HepG2 (cell line): ENCODE data around the gene EDC3. TPM values are rescaled to one million over a fixed set of nuclear protein-coding genes. Genes with fewer than 3 reads are reported as not detected.
A peak's percentile ranks its signal among the peaks of the same experiment; 100 is the strongest.

Experiments used
- KDM2A ChIP-seq: sonication (generic); formaldehyde crosslinking; IDR thresholded peaks from 2 replicates; pipeline ENCODE4 v1.4.0; 2020; ENCODE audit warnings: low read depth, missing genetic modification reagents, borderline replicate concordance
- NRL ChIP-seq: sonication (generic); formaldehyde crosslinking; IDR thresholded peaks from 2 replicates; pipeline ENCODE4 v1.5.0; 2020; ENCODE audit warnings: missing genetic modification reagents, mild to moderate bottlenecking, moderate library complexity, borderline replicate concordance
- RCOR2 ChIP-seq: IDR thresholded peaks from 2 replicates; pipeline ENCODE4 v1.6.1; 2016; ENCODE audit warnings: missing biosample characterization, missing genetic modification reagents
- SAFB2 ChIP-seq: sonication (generic); formaldehyde crosslinking; IDR thresholded peaks from 2 replicates; pipeline ENCODE4 v1.5.1; 2020; ENCODE audit warnings: missing genetic modification reagents, low read depth, mild to moderate bottlenecking, borderline replicate concordance
- SALL2 ChIP-seq: sonication (generic); formaldehyde crosslinking; IDR thresholded peaks from 2 replicates; pipeline ENCODE4 v1.8.1; 2023; ENCODE audit warnings: mild to moderate bottlenecking, missing genetic modification reagents, inconsistent platforms
- SYNCRIP ChIP-seq: fragments of 200-400 bp; formaldehyde crosslinking; IDR thresholded peaks from 2 replicates; pipeline ENCODE4 v1.6.1; 2018; ENCODE audit warnings: mild to moderate bottlenecking, low read depth, low read length; ENCODE audit not compliant: insufficient read depth
- ZNF124 ChIP-seq: sonication (generic); formaldehyde crosslinking; IDR thresholded peaks from 2 replicates; pipeline ENCODE4 v1.4.0; 2020; ENCODE audit warnings: missing genetic modification reagents
- ZNF746 ChIP-seq: sonication (generic); formaldehyde crosslinking; IDR thresholded peaks from 2 replicates; pipeline ENCODE4 v1.8.0; 2022; ENCODE audit warnings: mild to moderate bottlenecking, missing genetic modification reagents
- polyA plus RNA-seq, 8 experiments: library from polyadenylated mRNA; depleted of rRNA in 3 of 8; stranded (reverse) in 7 of 8; unstranded in 1 of 8; fragments of >200 nt; fragmentation: Illumina TruSeq in 4 of 8; extraction: Trizol in 4 of 8; gene quantifications; 2 replicates each; pipeline versions ENCODE4 v1.2.1 to v1.2.3, GENCODE V29; 2011 to 2016; ENCODE audit warnings: low read depth in 4 of 8, missing spikeins in 1 of 8, mixed read lengths in 1 of 8; ENCODE audit not compliant: insufficient read depth in 1 of 8
- total RNA-seq, 5 experiments: library from RNA; depleted of rRNA; stranded (reverse); fragments of >200 nt; fragmentation: Illumina TruSeq; extraction: Trizol; gene quantifications; 2 replicates each; pipeline ENCODE4 v1.2.3, GENCODE V29; 2016; ENCODE audit warnings: low read depth in 1 of 5
- TF ChIP-seq, protein P1 (sequence below): sonication (generic); formaldehyde crosslinking; IDR thresholded peaks from 2 replicates; pipeline ENCODE4 v1.4.0; 2020; ENCODE audit warnings: missing genetic modification reagents
- TF ChIP-seq, protein P2 (sequence below): sonication (generic); formaldehyde crosslinking; IDR thresholded peaks from 2 replicates; pipeline ENCODE4 v1.4.0; 2020; ENCODE audit warnings: missing genetic modification reagents, borderline replicate concordance
- TF ChIP-seq, protein P3 (sequence below): sonication (generic); formaldehyde crosslinking; IDR thresholded peaks from 2 replicates; pipeline ENCODE4 v1.9.0; 2021; ENCODE audit warnings: missing genetic modification reagents, borderline replicate concordance
- TF ChIP-seq, protein P4 (sequence below): sonication (generic); formaldehyde crosslinking; IDR thresholded peaks from 2 replicates; pipeline ENCODE4 v1.5.1; 2020; ENCODE audit warnings: mild to moderate bottlenecking, missing genetic modification reagents, borderline replicate concordance
- TF ChIP-seq, protein P5 (sequence below): sonication (generic); formaldehyde crosslinking; IDR thresholded peaks from 2 replicates; pipeline ENCODE4 v1.5.1; 2020; ENCODE audit warnings: missing genetic modification reagents, mild to moderate bottlenecking, borderline replicate concordance

EDC3 gene
- total and polyA plus RNA-seq, 2 of the 13 experiments (the other 11 are each of a cell fraction or from before 2014, with no cell fraction given): 17.4 to 32.0 TPM

DNA sequence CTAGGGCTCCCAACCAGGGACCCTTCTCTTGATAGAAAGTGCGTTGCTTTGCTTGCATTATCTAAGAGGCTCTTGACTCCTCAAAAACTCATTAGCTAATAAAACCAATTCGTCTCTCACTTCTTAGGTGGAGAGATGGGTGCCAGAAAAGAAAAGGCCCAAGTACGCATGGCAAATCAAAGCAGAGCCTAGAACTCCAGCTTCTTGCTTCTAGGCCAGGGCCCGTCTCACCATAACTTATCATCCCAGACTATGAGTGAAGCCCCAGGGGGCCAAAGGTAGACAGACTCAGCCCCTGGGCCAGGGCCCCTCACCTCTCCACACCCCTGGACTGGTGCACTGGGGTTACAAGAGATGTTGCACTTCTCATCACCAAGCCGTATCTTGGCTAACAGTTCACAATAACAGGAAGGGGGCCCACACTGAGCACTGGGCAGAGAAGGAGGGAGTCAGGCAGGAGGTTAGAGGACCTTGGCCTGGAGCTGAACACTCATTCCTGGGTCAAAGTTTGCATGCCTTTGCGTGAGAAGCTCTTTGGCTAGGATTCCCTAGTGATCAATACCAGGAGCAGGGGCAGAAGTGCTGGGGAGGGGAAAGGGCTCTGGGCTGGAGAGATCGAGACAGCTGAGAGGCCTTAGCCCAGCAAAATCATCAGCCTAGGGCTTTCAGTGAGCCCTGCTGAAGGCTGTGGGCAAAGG lies 34.9 kb upstream of the EDC3 start (continued):
- TF ChIP-seq, protein P1, sequence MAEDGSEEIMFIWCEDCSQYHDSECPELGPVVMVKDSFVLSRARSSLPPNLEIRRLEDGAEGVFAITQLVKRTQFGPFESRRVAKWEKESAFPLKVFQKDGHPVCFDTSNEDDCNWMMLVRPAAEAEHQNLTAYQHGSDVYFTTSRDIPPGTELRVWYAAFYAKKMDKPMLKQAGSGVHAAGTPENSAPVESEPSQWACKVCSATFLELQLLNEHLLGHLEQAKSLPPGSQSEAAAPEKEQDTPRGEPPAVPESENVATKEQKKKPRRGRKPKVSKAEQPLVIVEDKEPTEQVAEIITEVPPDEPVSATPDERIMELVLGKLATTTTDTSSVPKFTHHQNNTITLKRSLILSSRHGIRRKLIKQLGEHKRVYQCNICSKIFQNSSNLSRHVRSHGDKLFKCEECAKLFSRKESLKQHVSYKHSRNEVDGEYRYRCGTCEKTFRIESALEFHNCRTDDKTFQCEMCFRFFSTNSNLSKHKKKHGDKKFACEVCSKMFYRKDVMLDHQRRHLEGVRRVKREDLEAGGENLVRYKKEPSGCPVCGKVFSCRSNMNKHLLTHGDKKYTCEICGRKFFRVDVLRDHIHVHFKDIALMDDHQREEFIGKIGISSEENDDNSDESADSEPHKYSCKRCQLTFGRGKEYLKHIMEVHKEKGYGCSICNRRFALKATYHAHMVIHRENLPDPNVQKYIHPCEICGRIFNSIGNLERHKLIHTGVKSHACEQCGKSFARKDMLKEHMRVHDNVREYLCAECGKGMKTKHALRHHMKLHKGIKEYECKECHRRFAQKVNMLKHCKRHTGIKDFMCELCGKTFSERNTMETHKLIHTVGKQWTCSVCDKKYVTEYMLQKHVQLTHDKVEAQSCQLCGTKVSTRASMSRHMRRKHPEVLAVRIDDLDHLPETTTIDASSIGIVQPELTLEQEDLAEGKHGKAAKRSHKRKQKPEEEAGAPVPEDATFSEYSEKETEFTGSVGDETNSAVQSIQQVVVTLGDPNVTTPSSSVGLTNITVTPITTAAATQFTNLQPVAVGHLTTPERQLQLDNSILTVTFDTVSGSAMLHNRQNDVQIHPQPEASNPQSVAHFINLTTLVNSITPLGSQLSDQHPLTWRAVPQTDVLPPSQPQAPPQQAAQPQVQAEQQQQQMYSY (CRISPR knock-in tag): peak; percentile 38; the same call in 1 of the 2 replicates
- TF ChIP-seq NRL (CRISPR knock-in tag): no peak; the same call in 1 of the 2 replicates
- no peak for TF ChIP-seq SAFB2 (CRISPR knock-in tag)
- no peak for TF ChIP-seq SYNCRIP
- TF ChIP-seq, protein P2, sequence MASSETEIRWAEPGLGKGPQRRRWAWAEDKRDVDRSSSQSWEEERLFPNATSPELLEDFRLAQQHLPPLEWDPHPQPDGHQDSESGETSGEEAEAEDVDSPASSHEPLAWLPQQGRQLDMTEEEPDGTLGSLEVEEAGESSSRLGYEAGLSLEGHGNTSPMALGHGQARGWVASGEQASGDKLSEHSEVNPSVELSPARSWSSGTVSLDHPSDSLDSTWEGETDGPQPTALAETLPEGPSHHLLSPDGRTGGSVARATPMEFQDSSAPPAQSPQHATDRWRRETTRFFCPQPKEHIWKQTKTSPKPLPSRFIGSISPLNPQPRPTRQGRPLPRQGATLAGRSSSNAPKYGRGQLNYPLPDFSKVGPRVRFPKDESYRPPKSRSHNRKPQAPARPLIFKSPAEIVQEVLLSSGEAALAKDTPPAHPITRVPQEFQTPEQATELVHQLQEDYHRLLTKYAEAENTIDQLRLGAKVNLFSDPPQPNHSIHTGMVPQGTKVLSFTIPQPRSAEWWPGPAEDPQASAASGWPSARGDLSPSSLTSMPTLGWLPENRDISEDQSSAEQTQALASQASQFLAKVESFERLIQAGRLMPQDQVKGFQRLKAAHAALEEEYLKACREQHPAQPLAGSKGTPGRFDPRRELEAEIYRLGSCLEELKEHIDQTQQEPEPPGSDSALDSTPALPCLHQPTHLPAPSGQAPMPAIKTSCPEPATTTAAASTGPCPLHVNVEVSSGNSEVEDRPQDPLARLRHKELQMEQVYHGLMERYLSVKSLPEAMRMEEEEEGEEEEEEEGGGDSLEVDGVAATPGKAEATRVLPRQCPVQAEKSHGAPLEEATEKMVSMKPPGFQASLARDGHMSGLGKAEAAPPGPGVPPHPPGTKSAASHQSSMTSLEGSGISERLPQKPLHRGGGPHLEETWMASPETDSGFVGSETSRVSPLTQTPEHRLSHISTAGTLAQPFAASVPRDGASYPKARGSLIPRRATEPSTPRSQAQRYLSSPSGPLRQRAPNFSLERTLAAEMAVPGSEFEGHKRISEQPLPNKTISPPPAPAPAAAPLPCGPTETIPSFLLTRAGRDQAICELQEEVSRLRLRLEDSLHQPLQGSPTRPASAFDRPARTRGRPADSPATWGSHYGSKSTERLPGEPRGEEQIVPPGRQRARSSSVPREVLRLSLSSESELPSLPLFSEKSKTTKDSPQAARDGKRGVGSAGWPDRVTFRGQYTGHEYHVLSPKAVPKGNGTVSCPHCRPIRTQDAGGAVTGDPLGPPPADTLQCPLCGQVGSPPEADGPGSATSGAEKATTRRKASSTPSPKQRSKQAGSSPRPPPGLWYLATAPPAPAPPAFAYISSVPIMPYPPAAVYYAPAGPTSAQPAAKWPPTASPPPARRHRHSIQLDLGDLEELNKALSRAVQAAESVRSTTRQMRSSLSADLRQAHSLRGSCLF: no peak
- TF ChIP-seq KDM2A (CRISPR knock-in tag): peak; percentile 45; the same call in 1 of the 2 replicates
- TF ChIP-seq, protein P3, sequence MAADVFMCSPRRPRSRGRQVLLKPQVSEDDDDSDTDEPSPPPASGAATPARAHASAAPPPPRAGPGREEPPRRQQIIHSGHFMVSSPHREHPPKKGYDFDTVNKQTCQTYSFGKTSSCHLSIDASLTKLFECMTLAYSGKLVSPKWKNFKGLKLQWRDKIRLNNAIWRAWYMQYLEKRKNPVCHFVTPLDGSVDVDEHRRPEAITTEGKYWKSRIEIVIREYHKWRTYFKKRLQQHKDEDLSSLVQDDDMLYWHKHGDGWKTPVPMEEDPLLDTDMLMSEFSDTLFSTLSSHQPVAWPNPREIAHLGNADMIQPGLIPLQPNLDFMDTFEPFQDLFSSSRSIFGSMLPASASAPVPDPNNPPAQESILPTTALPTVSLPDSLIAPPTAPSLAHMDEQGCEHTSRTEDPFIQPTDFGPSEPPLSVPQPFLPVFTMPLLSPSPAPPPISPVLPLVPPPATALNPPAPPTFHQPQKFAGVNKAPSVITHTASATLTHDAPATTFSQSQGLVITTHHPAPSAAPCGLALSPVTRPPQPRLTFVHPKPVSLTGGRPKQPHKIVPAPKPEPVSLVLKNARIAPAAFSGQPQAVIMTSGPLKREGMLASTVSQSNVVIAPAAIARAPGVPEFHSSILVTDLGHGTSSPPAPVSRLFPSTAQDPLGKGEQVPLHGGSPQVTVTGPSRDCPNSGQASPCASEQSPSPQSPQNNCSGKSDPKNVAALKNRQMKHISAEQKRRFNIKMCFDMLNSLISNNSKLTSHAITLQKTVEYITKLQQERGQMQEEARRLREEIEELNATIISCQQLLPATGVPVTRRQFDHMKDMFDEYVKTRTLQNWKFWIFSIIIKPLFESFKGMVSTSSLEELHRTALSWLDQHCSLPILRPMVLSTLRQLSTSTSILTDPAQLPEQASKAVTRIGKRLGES (CRISPR knock-in tag): no peak
- TF ChIP-seq, protein P4, sequence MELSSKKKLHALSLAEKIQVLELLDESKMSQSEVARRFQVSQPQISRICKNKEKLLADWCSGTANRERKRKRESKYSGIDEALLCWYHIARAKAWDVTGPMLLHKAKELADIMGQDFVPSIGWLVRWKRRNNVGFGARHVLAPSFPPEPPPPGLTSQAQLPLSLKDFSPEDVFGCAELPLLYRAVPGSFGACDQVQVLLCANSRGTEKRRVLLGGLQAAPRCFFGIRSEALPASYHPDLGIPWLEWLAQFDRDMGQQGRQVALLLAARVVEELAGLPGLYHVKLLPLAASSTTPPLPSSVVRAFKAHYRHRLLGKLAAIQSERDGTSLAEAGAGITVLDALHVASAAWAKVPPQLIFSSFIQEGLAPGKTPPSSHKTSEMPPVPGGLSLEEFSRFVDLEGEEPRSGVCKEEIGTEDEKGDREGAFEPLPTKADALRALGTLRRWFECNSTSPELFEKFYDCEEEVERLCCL (CRISPR knock-in tag): no peak
- 0 out of 2 replicates have a peak, but pooled peaks have one; percentile 62 for TF ChIP-seq ZNF124
- TF ChIP-seq, protein P5, sequence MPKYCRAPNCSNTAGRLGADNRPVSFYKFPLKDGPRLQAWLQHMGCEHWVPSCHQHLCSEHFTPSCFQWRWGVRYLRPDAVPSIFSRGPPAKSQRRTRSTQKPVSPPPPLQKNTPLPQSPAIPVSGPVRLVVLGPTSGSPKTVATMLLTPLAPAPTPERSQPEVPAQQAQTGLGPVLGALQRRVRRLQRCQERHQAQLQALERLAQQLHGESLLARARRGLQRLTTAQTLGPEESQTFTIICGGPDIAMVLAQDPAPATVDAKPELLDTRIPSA (CRISPR knock-in tag): no peak
- peak; percentile 33; the same call in 1 of the 2 replicates for TF ChIP-seq SALL2 (CRISPR knock-in tag)
- peak; percentile 84 for TF ChIP-seq ZNF746 (CRISPR knock-in tag)
- peak; percentile 86 for TF ChIP-seq RCOR2 (CRISPR knock-in tag)
